DMS114 treated with DMSO at 0.1 percent for 48 hours (cell line): ENCODE data around the gene TIMM50.
A peak's percentile ranks its signal among the peaks of the same experiment; 100 is the strongest.

Experiments
- DNase-seq: peaks from one replicate; lab custom pipeline; 2025; ENCODE audit not compliant: unreplicated experiment; lab: John Stamatoyannopoulos, UW

The TIMM50 gene

DNA sequence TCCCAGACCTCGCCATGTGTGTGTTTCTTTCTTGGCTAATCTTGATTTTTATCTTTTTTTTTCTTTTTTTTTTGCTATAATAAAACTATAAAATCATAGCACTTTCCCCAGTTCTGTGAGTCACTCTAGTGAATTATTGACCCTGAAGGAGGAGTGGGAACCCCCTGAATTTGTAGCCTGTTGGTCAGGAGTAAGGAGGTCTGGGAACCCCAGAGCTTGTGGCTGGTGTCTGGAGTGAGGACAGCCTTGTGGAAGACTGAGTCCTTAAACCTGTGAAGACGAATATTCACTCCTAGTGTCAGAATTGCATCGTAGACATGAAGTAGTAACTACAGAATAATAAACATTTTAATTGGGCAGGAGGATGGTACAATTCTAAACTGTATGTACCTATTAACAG, 44.6 kb downstream of the TIMM50 start:
- DNase-seq, result no peak

DNA sequence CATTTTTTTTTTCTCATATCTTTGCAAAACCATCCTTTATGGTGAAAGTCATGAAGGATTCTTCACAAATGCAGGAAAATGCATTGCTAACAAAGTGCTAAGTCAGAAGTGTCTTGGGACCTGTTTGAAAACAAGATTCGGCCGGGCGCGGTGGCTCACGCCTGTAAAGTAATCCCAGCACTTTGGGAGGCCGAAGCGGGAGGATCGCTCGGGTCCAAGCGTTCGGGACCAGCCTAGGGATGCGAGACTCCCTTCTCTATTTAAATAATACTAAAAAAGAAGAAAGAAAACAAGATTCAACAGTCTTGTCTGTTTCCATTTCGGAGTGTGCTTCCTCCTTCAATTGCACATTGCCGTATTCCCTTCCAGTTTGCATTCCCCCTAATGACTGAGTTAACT, 51.2 kb downstream of the TIMM50 start:
- no peak for DNase-seq

DNA sequence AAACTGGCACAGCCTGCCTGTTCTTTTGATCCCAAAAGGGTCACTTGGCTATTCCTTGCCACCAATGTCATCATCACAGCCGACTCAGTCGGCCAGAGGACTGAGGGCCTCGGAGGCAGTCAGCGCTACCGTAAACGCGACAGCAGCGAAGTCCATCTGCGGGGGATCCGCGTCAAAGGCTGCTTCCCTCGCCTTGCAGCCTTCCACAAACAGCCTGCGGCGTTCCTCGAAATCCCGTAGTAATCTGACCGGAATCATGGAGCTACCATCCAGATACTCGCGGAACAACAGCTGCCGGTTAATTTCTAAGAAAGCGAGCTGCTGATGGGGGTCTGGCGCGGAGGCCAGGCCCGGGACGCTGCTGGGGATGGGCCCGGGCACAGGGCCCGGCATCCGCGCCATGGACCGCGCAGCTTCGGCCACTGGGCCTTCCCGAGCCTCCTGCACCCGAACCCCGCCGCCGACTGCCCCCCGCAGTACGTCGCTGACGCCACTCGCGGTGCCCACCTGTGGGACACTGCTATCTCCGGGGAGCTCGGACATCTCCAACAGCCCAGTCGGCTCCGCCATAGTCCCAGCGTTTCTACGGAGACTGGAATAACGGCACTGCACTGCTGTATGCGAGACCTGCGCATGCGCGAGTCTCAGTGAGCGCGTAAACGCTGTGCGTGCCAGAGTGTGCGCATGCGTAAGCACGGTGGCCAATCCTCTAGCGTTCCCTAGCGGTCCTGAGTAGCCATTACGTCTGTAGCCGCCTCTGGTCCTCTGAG, 51.8 kb downstream of the TIMM50 start, which contains the start of gene EID2B:
Gene EID2B (minus strand): TSS at position 620 of the 770 bp plus-strand sequence. CDS start 50 bp downstream, at position 570.
- DNase-seq, result peak; percentile 94

- DNase-seq, result no peak
Observed at GRCh38 chr19:39533003-39533512, 52.4 kb downstream of the TIMM50 start.

GRCh38 chr19:39533791-39534190, 53.2 kb downstream of the TIMM50 start:
- no peak for DNase-seq

GRCh38 chr19:39539165-39539517, 58.5 kb downstream of the TIMM50 start:
- no peak for DNase-seq

GRCh38 chr19:39539518-39540332, 59.1 kb downstream of the TIMM50 start, which contains the start of gene EID2:
Gene EID2, minus strand, starts transcription at chr19:39540161. Its CDS starts 82 bp downstream, at chr19:39540079.
- DNase-seq, result peak; percentile 96

DNA sequence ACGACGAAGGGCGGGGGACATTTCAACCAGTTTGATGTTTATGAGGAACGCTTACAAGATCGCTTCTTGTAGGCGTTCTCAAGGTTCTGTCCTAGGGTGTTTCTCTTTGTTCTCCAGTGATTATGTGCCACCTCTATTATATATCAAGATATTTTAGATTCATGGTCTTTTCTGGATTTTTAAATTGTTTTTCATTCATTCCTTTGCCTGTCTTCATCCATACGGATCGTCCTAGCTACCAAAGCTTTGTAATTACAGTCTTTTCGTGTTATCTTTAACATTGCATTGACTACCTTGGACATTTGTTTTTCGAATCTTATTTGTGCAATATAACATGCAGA, 59.7 kb downstream of the TIMM50 start:
- DNase-seq, result no peak
